ENCODE data around the gene FLACC1.

FLACC1 gene

DNA sequence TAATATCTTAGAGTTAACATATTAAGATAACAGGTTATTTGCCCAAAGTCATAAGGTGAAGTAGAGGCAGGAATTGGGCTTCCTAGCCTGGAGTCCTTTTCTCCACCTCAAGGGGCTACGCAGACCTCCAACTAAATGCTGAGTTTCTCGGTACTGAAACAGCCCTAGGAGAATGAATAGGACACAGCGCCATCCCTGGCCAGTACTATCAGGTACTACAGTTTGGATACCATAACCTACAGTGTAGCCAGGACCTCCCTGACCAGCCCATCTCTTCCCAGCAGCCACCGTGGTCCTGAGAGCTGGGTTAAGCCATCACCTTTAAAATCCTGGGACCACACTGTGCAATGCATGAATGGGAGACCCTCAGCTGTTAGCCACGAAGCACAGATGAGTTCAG lies 81.2 kb downstream of the FLACC1 start:
- H3K27ac ChIP-seq, result no peak overlapping the region
- TF ChIP-seq, protein P1, sequence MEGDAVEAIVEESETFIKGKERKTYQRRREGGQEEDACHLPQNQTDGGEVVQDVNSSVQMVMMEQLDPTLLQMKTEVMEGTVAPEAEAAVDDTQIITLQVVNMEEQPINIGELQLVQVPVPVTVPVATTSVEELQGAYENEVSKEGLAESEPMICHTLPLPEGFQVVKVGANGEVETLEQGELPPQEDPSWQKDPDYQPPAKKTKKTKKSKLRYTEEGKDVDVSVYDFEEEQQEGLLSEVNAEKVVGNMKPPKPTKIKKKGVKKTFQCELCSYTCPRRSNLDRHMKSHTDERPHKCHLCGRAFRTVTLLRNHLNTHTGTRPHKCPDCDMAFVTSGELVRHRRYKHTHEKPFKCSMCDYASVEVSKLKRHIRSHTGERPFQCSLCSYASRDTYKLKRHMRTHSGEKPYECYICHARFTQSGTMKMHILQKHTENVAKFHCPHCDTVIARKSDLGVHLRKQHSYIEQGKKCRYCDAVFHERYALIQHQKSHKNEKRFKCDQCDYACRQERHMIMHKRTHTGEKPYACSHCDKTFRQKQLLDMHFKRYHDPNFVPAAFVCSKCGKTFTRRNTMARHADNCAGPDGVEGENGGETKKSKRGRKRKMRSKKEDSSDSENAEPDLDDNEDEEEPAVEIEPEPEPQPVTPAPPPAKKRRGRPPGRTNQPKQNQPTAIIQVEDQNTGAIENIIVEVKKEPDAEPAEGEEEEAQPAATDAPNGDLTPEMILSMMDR (conservative IDR thresholded peaks at IDR 0.05), result no peak
- TF ChIP-seq ZFX (IDR thresholded peaks at IDR 0.05), result no peak

DNA sequence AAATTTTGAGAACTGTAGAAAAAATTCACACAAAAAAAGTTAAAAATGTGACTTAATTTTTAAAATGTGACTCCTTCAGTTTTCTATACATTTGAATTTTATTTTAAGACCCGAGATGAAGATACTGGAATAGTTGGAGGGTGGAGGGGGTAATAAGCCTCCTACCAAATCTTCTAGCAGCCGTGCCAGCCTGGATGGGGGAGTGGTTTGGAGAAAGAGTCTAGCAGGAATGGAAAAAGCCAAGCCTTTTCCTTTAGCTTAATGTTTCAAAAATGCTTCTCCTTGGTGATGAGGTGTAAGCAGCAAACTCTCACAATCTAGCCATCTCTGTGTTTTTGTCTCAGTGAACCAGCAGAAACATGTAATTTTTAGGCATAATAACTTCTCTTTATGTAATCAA lies 82.1 kb downstream of the FLACC1 start:
- H3K27ac ChIP-seq, result no peak overlapping the region
- TF ChIP-seq ZFX (IDR thresholded peaks at IDR 0.05), result no peak
- TF ChIP-seq, protein P1 (conservative IDR thresholded peaks at IDR 0.05), result no peak

DNA sequence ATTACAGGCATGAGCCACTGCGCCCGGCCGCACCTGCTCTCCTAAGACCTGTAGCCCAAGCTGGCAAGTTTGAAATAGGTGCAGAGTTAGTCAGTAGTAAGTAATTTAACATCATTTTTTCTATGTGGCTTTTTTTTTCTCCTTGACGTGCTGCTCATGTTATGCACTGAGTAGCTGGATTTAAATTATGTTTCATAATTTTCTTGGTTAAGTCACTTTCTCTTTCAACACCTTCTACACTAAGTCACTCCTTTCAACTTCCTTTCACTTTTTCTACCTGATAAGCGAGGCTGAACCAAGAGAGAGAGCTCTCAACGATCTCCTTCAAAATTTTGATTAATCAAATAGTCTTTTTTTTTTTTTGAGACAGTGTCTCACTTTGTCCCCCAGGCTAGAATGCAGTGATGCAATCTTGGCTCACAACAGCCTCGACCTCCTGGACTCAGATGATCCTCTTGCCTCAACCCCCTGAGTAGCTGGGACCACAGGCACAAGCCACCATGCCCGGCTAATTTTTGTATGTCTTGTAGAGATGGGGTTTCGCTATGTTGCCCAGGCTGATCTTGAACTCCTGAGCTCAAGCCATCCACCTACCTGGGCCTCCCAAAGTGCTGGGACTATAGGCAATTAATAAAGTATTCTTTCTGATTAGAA lies 83.7 kb downstream of the FLACC1 start:
- H3K27ac ChIP-seq, result no peak overlapping the region
- TF ChIP-seq, protein P1 (conservative IDR thresholded peaks at IDR 0.05), result no peak
- TF ChIP-seq ZFX (IDR thresholded peaks at IDR 0.05), result no peak

DNA sequence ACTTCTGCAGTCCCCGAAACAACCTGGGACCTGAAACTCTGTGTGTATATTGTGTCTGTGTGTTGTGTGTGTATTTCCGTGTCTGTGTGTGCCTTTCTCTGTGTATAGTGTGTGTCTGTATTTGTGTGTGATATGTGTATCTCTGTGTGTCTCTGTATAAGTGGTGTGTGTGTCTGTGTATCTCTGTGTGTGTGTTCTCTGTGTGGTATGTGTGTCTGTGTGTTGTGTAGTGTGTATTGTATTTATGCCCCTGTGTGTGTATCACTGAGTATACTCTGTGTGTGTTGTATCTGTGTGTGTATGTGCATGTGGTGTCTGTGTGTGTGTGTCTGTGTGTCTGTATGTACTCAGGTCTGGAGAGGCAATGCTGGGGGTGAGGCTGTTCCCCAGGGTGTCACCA lies 85.2 kb downstream of the FLACC1 start:
- TF ChIP-seq, protein P1 (conservative IDR thresholded peaks at IDR 0.05), result no peak
- no peak for TF ChIP-seq ZFX (IDR thresholded peaks at IDR 0.05)
- no peak overlapping the region for H3K27ac ChIP-seq

DNA sequence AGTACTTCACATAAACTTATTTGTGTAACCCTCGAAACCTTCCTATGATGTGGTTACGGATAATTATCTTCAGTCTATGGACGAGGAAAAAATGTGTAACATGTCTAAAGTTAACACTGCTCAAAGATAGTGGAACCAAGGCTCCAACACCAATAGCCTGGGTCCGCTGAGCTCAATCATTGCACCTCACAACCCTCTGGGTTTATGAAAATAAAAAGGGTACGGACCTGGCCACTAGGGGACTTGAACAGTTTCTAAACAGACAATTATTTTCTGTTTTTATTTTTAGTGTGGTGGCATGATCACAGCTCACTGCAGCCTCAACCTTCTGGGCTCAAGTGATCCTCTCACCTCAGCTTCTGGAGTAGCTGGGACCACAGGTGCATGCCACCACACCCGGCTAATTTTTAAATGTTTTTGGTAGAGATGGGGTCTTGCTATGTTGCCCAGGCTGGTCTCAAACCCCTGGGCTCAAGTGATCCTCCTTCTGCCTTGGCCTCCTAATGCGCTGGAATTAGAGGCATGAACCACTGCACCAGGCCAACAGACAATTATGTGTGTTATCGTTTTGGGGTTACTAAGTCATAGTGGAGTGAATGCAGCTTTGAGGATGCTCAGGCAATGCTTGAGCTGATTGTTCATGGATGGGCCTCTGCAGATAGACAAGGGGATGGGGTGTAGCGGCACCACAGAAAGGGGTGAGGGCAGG lies 86.7 kb downstream of the FLACC1 start:
- H3K27ac ChIP-seq, result no peak overlapping the region
- no peak for TF ChIP-seq ZFX (IDR thresholded peaks at IDR 0.05)
- TF ChIP-seq, protein P1 (conservative IDR thresholded peaks at IDR 0.05), result no peak

DNA sequence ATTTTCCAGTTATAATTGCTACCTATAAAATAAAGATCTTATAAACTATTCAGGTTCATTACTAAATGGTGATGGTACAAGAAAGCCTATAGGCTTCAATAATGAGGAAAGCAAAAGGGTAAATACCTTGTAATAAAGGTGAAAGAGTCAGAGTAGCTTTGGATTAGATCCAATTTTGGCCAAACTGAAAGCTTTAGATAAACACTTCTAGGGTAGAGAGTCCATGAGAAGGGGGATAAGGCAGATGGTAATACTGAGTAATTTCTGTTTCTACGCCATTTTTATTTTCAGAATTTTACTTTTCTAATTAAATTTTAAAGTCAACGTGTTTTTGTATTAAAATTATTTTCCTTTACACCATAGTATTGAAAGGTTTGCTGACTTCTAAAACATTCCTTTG lies 87.4 kb downstream of the FLACC1 start:
- H3K27ac ChIP-seq, result no peak overlapping the region
- no peak for TF ChIP-seq ZFX (IDR thresholded peaks at IDR 0.05)
- TF ChIP-seq, protein P1 (conservative IDR thresholded peaks at IDR 0.05), result no peak

DNA sequence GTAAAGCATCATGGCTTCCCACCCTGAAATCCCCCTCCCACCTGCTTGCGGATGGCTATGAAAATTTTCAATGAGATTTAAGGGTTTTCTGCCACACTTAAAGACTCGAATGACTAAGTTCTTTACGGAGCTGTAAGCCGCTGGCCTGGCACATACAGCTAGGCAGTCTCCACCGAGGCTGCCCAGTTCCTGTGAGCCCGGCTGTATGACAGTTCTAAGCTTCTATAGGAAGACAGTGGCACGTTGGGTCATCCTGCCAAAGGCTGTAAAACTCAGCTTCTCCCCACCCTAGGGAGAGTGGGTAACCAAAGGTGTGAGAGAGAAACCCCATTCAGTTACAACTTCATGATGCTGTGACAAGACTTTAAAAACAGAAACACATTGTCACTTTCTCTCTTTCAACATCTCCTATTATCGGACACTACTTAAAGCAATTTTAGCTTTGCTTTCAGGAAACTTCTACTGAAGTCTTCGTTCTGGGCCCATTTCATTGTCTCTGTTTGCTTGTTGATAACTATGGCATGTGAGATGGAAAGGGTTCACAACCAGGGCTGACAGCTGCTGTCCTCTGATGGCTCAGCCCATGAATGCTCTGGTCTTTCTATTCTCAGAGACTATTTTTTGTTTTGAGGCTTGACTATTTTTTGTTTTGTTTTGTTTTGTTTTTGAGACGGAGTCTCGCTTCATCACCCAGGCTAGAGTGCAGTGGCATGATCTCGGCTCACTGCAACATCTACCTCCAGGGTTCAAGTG lies 89.7 kb downstream of the FLACC1 start:
- no peak overlapping the region for H3K27ac ChIP-seq
- TF ChIP-seq ZFX (IDR thresholded peaks at IDR 0.05), result no peak
- TF ChIP-seq, protein P1 (conservative IDR thresholded peaks at IDR 0.05), result no peak
